Lower leg skin (tissue), 3 donors: ENCODE results near the gene PFKFB4.

Experiments
- CTCF ChIP-seq, 3 donors: fragments of 450-650 bp; IDR thresholded peaks; one replicate each; pipeline ENCODE4 v1.5.1; 2016; ENCODE audit warnings: antibody characterized with exemption in 3 of 3, mild to moderate bottlenecking in 3 of 3, moderate library complexity in 2 of 3
- POLR2A ChIP-seq, 2 donors: fragments of 450-650 bp; IDR thresholded peaks; one replicate each; pipeline ENCODE4 v1.6.1; 2016 to 2017; ENCODE audit warnings: antibody characterized with exemption in 2 of 2, mild to moderate bottlenecking in 1 of 2, moderate library complexity in 1 of 2

- TF ChIP-seq CTCF (IDR thresholded peaks at IDR 0.05) (no peak), POLR2A (IDR thresholded peaks at IDR 0.05) (no peak)
These were observed 8.5 kb downstream of the PFKFB4 start for GRCh38 chr3:48548126-48548525.
